Frontal cortex (tissue), 4 donors: ENCODE results near the gene RIPOR3. TPM values are rescaled to one million over a fixed set of nuclear protein-coding genes. Genes with fewer than 3 reads are reported as not detected.
"Not testable (repeated sequence)": the region's sequence is repeated elsewhere in the genome, so short reads cannot be mapped to it uniquely, and the experiment has no call there.

Source experiments
- DNase-seq, 2 donors: peaks; one replicate each; pipeline ENCODE4 v3.0.0; 2012; ENCODE audit warnings: low spot score in 2 of 2
- FAIRE-seq: peaks from 2 replicates; lab custom pipeline; 2012; peaks lifted over from hg19 to GRCh38; lab: Jason Lieb, UNC
- total RNA-seq: library from RNA; depleted of rRNA; stranded (reverse); fragments of >200 nt; gene quantifications from one replicate; pipeline ENCODE4 v1.2.3, GENCODE V29; 2014
- donor health status: control.
- donor health status: control.
- donor health status: control.

RIPOR3 gene
- total RNA-seq, 1 donor from 2014 or later = 0.41 TPM

GRCh38 chr20:50620459-50620858 lies 70.9 kb downstream of the RIPOR3 start:
- not testable (repeated sequence) for DNase-seq, FAIRE-seq

DNA sequence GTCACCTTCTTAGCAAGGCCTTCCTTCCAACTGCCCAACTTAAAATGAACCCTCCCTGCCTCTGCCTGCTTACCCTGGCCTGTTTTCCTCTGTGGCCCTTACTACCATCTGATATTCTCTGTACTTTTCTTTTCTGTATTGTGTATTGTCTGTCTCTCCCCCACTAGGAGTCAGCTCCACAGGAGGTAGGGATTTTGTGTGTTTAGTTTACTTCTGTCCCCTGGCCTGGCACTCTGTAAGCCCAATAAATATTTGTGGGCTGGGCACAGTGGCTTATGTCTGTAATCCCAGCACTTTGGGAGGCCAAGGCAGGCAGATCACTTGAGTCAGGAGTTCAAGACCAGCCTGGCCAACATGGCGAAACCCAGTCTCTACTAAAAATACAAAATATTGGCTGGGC lies 72.8 kb downstream of the RIPOR3 start:
- DNase-seq (no peak), FAIRE-seq (no peak)

DNA sequence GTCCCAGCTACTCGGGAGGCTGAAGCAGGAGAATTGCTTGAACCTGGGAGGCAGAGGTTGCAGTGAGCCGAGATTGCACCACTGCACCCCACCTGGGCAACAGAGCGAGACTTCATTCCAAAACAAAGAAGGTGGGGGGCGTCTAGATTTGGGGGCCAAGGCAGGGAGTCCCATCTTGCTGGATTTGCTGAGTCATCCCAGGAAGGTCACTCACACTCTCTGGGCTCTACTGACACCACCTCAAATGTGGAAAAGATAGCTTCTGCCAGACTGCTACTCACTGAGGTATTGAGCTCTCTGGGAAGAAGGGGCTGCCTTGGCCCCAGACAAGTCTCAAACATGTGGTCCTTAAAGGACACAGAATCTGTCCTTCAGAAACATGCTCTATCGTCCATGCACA lies 74.3 kb downstream of the RIPOR3 start:
- no peak for FAIRE-seq

GRCh38 chr20:50615407-50615806 lies 75.9 kb downstream of the RIPOR3 start:
- DNase-seq (no peak), FAIRE-seq (no peak)

More for the DNA sequence above, 74.3 kb downstream of the RIPOR3 start:
- no peak for DNase-seq

GRCh38 chr20:50613438-50614169 lies 77.7 kb downstream of the RIPOR3 start:
- DNase-seq (no peak), FAIRE-seq (no peak)

- no peak for FAIRE-seq
- DNase-seq = no peak
These were observed 80.1 kb downstream of the RIPOR3 start for GRCh38 chr20:50611128-50611810.

DNA sequence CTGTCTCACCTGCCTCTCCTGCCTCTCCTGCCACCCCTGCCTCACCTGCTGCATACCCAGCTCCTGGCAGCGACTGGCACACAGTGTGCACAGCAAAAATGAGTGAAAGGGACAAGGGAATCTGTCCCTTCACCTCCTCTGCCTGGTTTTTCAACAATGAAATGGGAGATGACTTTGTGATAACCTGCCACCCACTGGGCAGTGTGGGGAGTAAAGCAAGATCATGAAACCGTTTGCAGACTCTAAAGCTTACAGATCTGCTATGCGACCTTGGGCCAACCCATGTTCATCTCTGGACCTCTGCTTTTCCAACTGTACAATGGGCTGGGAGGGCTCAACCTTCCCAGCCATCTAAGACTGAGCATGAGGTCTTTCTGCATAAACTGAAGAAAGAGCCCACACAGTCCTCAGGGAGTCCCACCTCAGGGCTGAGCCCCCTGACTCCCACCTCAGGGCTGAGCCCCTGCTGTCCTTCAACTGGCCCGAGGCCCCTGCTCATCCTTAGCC lies 81.1 kb downstream of the RIPOR3 start:
- DNase-seq = no peak
- no peak for FAIRE-seq

GRCh38 chr20:50609438-50609989 lies 81.8 kb downstream of the RIPOR3 start:
- FAIRE-seq (no peak), DNase-seq (no peak)

DNA sequence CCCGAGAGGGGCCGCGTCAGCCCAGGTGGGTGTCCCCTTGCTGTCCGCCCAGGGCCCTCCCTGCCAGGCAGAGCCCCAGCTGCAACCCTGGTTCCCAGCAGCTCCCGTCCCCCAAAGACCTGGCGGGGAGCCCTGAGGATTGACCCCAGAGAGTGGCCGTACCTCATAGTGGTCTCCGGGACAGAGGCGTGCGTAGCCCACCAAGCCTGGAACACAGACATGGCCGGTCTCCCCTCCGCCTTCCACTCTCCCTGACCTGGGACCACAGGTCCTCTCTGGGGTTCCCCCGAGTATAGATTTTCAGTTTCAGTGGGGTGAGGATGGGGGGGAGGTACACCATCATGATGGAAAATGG lies 82.6 kb downstream of the RIPOR3 start:
- DNase-seq (no peak), FAIRE-seq (no peak)

DNA sequence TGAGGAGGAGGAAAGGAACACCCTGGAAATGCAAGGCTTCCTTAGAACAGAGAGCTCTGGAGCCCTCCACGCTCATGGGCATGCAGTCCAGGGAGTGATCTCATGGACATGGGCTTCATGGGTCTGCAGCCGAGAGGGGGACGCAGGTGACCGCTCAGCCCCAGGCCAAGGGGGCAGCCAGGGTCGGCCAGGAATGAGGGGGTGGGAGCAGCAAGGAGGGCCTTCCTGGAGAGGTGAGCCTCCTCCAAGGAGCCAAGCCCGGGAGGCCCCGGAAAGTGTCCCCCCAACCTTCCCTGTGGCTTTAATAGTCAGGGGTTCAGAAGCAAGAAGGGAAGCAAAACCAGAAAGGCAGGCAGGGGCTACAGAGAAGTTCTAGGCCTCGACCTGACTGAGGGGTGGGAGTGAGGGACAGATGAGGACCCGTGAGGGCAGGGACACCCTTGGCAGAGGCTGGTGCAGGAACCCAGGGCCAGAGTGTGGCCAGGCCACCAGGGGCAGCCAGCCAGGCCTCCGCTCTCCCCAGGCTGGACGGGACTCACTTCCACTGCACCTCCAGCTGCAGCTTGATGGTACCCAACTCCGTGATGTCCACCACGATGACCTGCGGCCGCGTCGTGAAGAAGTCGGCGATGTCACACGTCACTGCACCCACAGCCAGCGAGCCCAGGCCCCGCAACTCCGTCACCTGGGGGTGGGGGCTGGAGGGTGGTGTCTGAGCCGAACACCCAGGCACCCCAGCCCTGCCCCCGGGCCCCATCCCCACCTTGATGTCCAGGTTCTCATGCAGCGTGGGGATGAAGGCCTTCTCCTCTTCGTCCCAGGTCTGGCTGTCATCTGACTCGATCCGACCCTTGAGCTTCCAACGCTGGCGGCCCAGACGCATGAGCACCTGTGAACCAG lies 83.2 kb downstream of the RIPOR3 start:
- DNase-seq = no peak
- FAIRE-seq = no peak

DNA sequence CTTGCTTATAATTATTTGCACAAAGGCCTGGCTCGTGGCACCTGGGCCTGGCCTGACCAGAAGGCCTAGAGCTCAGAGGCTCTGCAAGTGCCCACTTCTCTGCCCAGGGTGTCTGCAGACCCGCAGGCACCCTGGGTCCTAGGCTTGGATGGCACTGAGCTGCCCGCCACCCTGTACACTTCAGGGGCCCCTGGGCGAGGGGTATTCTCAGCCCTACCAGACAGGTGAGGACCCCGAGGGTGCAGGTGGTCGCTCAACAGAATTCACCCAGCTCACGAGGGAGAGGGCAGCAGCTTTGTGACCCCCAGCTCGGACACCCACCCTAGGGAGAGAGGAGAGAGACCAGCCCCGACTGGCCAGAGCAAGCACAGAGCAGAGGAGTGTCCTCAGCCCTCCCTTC lies 83.9 kb downstream of the RIPOR3 start:
- no peak for FAIRE-seq

GRCh38 chr20:50605136-50605535 lies 86.2 kb downstream of the RIPOR3 start:
- FAIRE-seq = no peak
- no peak for DNase-seq

More for the DNA sequence above, 83.9 kb downstream of the RIPOR3 start:
- DNase-seq = no peak

GRCh38 chr20:50604451-50604850 lies 86.9 kb downstream of the RIPOR3 start:
- no peak for FAIRE-seq
- DNase-seq = no peak

- no peak for FAIRE-seq
These were observed 88.8 kb downstream of the RIPOR3 start for GRCh38 chr20:50602432-50603088.

DNA sequence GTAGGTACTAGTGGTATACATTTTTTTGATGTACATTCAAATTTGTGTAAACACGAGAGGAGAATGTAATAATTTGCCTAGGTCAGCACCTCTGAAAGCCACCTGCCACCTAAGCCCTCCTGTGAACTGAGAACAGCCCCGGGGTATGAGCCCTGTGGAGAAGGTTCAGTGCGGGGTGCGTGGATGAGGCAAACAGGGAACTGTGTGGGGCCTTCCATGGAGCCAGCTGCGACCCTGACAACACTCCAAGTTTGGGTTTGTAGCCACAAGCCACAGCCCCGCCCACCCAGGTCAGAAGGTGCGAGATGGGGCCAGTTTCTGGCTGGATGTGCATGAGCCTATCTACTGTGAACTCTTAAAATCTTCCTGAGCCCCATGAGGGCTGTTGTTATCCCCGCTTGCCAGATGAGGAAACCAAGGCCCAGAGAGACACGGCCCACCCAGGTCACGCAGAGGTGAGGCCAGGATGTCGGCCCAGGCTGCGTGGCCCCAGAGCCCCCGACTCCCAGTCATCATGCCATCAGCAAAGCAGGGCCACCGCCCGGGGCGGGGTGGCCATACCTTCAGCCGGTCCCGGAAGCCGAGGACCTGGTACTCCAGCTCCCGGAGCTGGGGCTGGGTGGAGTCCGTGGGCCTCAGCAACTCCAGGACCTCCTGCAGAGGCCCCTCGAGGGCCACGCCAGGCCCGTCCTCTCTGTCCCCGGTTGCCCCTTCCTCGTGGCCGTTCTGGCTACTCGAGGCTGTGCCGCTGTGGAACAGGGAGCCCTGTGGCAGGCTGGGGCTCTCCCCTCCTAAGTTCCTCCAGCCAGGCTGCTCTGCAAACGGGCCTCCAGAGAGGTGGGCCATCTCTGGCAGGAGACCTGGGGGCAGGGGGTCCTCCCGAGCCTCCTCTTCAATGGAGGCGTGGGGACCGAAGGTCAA lies 89.6 kb downstream of the RIPOR3 start:
- DNase-seq = no peak
- FAIRE-seq = no peak

More at GRCh38 chr20:50602432-50603088, 88.8 kb downstream of the RIPOR3 start:
- DNase-seq = no peak

GRCh38 chr20:50600281-50600895 lies 91.0 kb downstream of the RIPOR3 start:
- FAIRE-seq = no peak
- DNase-seq = no peak

GRCh38 chr20:50598768-50599167 lies 92.6 kb downstream of the RIPOR3 start:
- not testable (repeated sequence) for FAIRE-seq, DNase-seq

DNA sequence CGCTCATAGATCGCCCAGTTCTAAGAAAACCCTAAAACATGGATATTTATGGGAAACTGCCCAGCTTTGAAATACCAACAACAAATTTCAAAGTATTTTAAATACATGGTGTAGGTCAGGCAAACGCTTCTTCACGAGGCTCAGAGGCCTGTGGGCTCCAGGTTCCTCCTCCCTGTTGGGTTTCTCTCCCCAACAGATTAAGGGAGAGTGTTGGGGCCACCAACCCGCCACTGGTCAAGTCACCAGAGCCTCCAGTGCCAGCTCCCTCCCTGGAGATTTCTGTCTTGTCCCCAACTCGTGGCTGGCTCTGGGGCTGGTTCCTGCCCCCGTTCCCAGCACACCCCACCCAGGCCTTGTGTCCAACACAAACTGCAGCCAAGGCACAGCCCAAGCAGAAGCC lies 93.3 kb downstream of the RIPOR3 start:
- DNase-seq = no peak
- no peak for FAIRE-seq
